Measurements from ENCODE around the gene TADA1. TPM values are rescaled to one million over a fixed set of nuclear protein-coding genes. Genes with fewer than 3 reads are reported as not detected.

Gene TADA1
- total RNA-seq, 1 experiment from 2014 or later: 13.9 TPM

- POLR2A ChIA-PET: no interaction called here
- Mint-ChIP-seq H3K4me3 (ENCODE audit: unreplicated experiment) (no peak overlapping the region), H3K27me3 (ENCODE audit: insufficient read depth, unreplicated experiment) (peaks cover 5% of the 10 kb centered on the region), H3K9me3 (ENCODE audit: unreplicated experiment) (peaks cover 34% of the 10 kb centered on the region), H3K27ac (ENCODE audit: unreplicated experiment) (no peak overlapping the region), H3K36me3 (ENCODE audit: insufficient read depth, unreplicated experiment) (no peaks in the 10 kb centered on the region), H3K4me1 (ENCODE audit: low read depth, unreplicated experiment) (no peaks in the 10 kb centered on the region)
- no peaks in the 10 kb centered on the region for H3K4me1 ChIP-seq
- peaks cover 9% of the 10 kb centered on the region; the same call in 1 of the 2 replicates for H3K9me3 ChIP-seq
- no peaks in the 10 kb centered on the region for H3K36me3 ChIP-seq (ENCODE audit: control insufficient read depth, insufficient read depth, low read length)
- no peak for DNase-seq
- no peak for TF ChIP-seq CTCF (IDR thresholded peaks at IDR 0.05; ENCODE audit: insufficient read depth in 1 of 2, low read depth in 1 of 2, low read length in 1 of 2, severe bottlenecking in 1 of 2, unreplicated experiment in 1 of 2)
- peaks cover under 1% of the 10 kb centered on the region; the same call in 1 of the 2 replicates for H3K27me3 ChIP-seq (replicated peaks; ENCODE audit: control insufficient read depth, insufficient read depth, low read length)
- no peak overlapping the region for H3K4me3 ChIP-seq (ENCODE audit: low read depth, low read length)
- CTCF ChIA-PET: no interaction called here
- BruUV-seq (replicated peaks): no TSS peak
- intact Hi-C loops (cut with micrococcal nuclease; ENCODE audit: unreplicated experiment): no loop called here
Observed at GRCh38 chr1:166827426-166827825, 48.6 kb downstream of the TADA1 start.

- no peaks in the 10 kb centered on the region; the same call in 1 of the 2 replicates for H3K9me3 ChIP-seq
- no peaks in the 10 kb centered on the region for H3K4me1 ChIP-seq
- no TSS peak for BruUV-seq (replicated peaks)
- Mint-ChIP-seq H3K27ac (ENCODE audit: unreplicated experiment) (no peak overlapping the region), H3K4me1 (ENCODE audit: low read depth, unreplicated experiment) (no peaks in the 10 kb centered on the region), H3K9me3 (ENCODE audit: unreplicated experiment) (peaks cover 22% of the 10 kb centered on the region), H3K27me3 (ENCODE audit: insufficient read depth, unreplicated experiment) (peaks cover 2% of the 10 kb centered on the region), H3K4me3 (ENCODE audit: unreplicated experiment) (no peak overlapping the region), H3K36me3 (ENCODE audit: insufficient read depth, unreplicated experiment) (no peaks in the 10 kb centered on the region)
- POLR2A ChIA-PET: no interaction called here
- CTCF ChIA-PET: no interaction called here
- no peak overlapping the region for H3K4me3 ChIP-seq (ENCODE audit: low read depth, low read length)
- no peaks in the 10 kb centered on the region for H3K36me3 ChIP-seq (ENCODE audit: control insufficient read depth, insufficient read depth, low read length)
- intact Hi-C loops (cut with micrococcal nuclease; ENCODE audit: unreplicated experiment): no loop called here
- TF ChIP-seq CTCF (IDR thresholded peaks at IDR 0.05; ENCODE audit: insufficient read depth in 1 of 2, low read depth in 1 of 2, low read length in 1 of 2, severe bottlenecking in 1 of 2, unreplicated experiment in 1 of 2): peak; percentile 32 to 40
- no peak for DNase-seq
- H3K27me3 ChIP-seq (replicated peaks; ENCODE audit: control insufficient read depth, insufficient read depth, low read length): no peaks in the 10 kb centered on the region
Observed at GRCh38 chr1:166822385-166822784, 53.7 kb downstream of the TADA1 start.

GRCh38 chr1:166819974-166820373 lies 56.1 kb downstream of the TADA1 start:
- intact Hi-C loops (cut with micrococcal nuclease; ENCODE audit: unreplicated experiment): no loop called here

More at GRCh38 chr1:166819974-166820373, 56.1 kb downstream of the TADA1 start:
- Histone ChIP-seq H3K4me3 (ENCODE audit: low read depth, low read length) (no peak overlapping the region), H3K36me3 (ENCODE audit: control insufficient read depth, insufficient read depth, low read length) (no peaks in the 10 kb centered on the region), H3K9me3 (no peaks in the 10 kb centered on the region), H3K4me1 (no peaks in the 10 kb centered on the region), H3K27me3 (replicated peaks; ENCODE audit: control insufficient read depth, insufficient read depth, low read length) (no peaks in the 10 kb centered on the region)
- no TSS peak for BruUV-seq (replicated peaks)
- CTCF ChIA-PET: no interaction called here
- Mint-ChIP-seq H3K4me1 (ENCODE audit: low read depth, unreplicated experiment) (no peaks in the 10 kb centered on the region), H3K4me3 (ENCODE audit: unreplicated experiment) (no peak overlapping the region), H3K9me3 (ENCODE audit: unreplicated experiment) (peaks cover 12% of the 10 kb centered on the region), H3K27ac (ENCODE audit: unreplicated experiment) (no peak overlapping the region), H3K36me3 (ENCODE audit: insufficient read depth, unreplicated experiment) (no peaks in the 10 kb centered on the region), H3K27me3 (ENCODE audit: insufficient read depth, unreplicated experiment) (no peaks in the 10 kb centered on the region)
- no peak for TF ChIP-seq CTCF (IDR thresholded peaks at IDR 0.05; ENCODE audit: insufficient read depth in 1 of 2, low read depth in 1 of 2, low read length in 1 of 2, severe bottlenecking in 1 of 2, unreplicated experiment in 1 of 2)
- POLR2A ChIA-PET: no interaction called here
- DNase-seq: no peak
